ENCODE measurements around the gene PIRT. TPM values are rescaled to one million over a fixed set of nuclear protein-coding genes. Genes with fewer than 3 reads are reported as not detected.

Gene PIRT
- total and polyA plus RNA-seq, 8 donors = under 0.01 to 2.6 (median 0.31) TPM; not detected in 4

DNA sequence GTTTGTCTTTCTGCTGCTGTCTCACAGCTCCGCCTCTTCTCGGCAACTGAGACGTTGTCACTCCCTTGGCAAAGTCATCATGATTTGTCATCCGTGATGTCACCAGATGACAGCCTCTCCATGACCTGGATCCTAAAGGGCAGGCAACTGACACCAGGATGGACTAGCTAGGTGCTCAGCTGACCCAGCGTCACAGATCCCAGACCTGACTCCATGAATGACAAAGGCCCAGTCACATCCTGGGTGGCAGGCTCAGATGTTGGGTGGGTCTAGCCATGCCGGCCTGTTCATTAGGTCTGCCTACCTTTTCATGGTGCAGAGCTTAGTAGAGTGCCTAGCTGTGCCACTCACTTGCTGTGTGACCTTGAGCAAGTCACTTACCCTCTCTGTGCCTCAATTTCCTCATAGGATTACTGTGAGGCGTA lies 30.2 kb downstream of the PIRT start:
- TF ChIP-seq EP300 (IDR thresholded peaks at IDR 0.05) = no peak
- TF ChIP-seq, protein P1, sequence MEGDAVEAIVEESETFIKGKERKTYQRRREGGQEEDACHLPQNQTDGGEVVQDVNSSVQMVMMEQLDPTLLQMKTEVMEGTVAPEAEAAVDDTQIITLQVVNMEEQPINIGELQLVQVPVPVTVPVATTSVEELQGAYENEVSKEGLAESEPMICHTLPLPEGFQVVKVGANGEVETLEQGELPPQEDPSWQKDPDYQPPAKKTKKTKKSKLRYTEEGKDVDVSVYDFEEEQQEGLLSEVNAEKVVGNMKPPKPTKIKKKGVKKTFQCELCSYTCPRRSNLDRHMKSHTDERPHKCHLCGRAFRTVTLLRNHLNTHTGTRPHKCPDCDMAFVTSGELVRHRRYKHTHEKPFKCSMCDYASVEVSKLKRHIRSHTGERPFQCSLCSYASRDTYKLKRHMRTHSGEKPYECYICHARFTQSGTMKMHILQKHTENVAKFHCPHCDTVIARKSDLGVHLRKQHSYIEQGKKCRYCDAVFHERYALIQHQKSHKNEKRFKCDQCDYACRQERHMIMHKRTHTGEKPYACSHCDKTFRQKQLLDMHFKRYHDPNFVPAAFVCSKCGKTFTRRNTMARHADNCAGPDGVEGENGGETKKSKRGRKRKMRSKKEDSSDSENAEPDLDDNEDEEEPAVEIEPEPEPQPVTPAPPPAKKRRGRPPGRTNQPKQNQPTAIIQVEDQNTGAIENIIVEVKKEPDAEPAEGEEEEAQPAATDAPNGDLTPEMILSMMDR (IDR thresholded peaks at IDR 0.05) = no peak
- no peak for TF ChIP-seq POLR2AphosphoS5 (IDR thresholded peaks at IDR 0.05)
- TF ChIP-seq POLR2A (IDR thresholded peaks at IDR 0.05) = no peak
- Histone ChIP-seq H3K9me3 (no peaks in the 10 kb centered on the region), H3K27me3 (no peaks in the 10 kb centered on the region), H3K36me3 (no peaks in the 10 kb centered on the region), H3K27ac (no peak overlapping the region), H3K4me1 (peaks cover 9 to 20% (median 14%) of the 10 kb centered on the region in 4 donors), H3K4me3 (no peak overlapping the region)
- WGBS, 5 donors = 76 to 91% (median 85%) methylated on average over 5 to 7 of the region's 7 CpGs
- DNase-seq = no peak
- intact Hi-C loops (cut with DNase I; ENCODE audit: low total_unique reads) = no loop called here

DNA sequence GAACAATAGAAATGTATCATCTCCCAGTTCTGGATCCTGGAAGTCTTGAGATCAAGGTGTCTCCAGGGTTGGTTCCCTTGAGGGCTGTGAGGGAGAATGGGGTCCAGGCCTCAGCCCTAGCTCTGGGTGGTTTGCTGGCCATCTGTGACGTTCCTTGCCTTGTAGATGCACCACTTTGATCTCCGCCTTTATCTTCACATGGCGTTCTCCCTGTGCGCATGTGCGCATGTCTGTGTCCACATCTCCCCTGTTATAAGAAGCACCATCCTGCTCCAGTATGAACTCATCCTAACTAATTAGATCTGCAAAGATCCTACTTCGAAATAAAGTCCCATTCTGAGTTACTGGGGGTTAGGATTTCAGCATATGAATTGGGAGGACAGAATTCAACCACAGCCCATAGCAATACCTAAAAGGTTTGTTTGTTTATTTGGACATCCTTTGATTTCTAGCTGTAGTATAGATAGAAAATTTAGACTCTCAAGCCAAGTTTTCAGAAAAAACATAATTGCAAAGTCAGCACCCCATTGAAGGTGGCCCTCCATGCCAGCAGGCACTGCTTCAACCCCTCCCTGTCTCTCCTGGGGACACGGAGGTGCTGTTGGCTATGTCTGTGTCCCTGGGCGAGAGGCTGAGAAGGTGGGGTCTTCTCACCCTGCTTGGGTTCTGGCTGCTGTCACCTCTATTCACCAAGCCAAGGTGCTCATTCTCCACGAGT lies 31.2 kb downstream of the PIRT start:
- Histone ChIP-seq H3K4me1 (peaks cover 8 to 15% (median 13%) of the 10 kb centered on the region in 4 donors), H3K4me3 (no peak overlapping the region), H3K9me3 (no peaks in the 10 kb centered on the region), H3K36me3 (no peaks in the 10 kb centered on the region), H3K27me3 (no peaks in the 10 kb centered on the region), H3K27ac (peak overlapping the region in 4 of 5 donors; percentile 52 to 96 (median 86))
- 76 to 81% (median 78%) methylated on average over 9 of the region's 9 CpGs for WGBS, 5 donors
- TF ChIP-seq POLR2A (IDR thresholded peaks at IDR 0.05) (no peak), EP300 (IDR thresholded peaks at IDR 0.05) (no peak), POLR2AphosphoS5 (IDR thresholded peaks at IDR 0.05) (no peak)
- TF ChIP-seq, protein P1 (IDR thresholded peaks at IDR 0.05) = no peak
- intact Hi-C loops (cut with DNase I; ENCODE audit: low total_unique reads) = no loop called here
- no peak for DNase-seq

DNA sequence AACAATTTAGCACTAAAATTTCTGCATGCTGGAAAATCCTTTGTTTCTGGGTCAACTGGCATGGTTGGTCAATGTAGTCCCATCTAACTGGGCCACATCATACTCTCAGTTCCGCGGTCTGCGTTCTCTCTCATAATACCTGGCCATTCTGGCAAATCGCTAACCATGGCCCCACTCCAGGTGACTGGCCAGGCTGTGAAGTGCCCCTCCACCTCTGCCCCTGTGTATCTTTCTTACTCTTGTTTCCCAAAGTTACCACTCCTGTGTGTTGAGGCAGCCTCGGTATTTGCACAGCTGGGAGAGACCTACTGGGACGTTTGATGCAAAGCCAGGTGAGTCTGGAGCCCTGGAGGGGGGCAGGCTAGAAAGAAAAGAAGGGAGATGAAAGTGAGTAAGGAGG lies 32.0 kb downstream of the PIRT start:
- no peak overlapping the region for H3K4me3 ChIP-seq
- H3K27me3 ChIP-seq = no peaks in the 10 kb centered on the region
- TF ChIP-seq POLR2AphosphoS5 (IDR thresholded peaks at IDR 0.05) (peak in 2 of 3 donors; percentile 24 to 55), EP300 (IDR thresholded peaks at IDR 0.05) (no peak)
- WGBS, 5 donors = 35 to 80% (median 58%) methylated on average over 6 of the region's 6 CpGs
- intact Hi-C loops (cut with DNase I; ENCODE audit: low total_unique reads) = no loop called here
- DNase-seq = peak; percentile 31 to 96
- H3K9me3 ChIP-seq = no peaks in the 10 kb centered on the region
- H3K27ac ChIP-seq = peak overlapping the region; percentile 9 to 96 (median 86)
- peaks cover 8 to 17% (median 15%) of the 10 kb centered on the region in 4 donors for H3K4me1 ChIP-seq
- H3K36me3 ChIP-seq = no peaks in the 10 kb centered on the region

DNA sequence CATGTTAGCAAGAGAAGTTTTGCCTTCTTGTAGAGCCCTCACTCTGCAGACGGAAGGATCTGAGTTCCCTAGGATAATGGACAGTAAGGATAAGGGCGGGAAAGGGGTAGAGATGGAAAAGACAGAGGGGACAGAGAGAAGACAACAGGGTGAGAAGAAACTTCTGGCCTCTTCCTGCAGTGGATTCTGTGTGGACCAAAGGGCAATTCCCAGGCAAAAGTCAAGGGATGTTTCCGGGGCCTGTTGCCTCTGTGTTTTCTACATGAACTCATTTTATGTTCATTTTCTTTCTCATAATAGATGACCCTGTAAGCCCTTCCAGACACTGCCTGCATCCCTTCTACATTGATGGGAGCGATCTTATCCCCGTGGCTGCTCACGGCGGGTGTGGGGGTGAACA lies 33.3 kb downstream of the PIRT start:
- Histone ChIP-seq H3K4me3 (peak overlapping the region in 2 of 4 donors; percentile 39 to 46), H3K27ac (peak overlapping the region; percentile 86 to 96 (median 89)), H3K4me1 (peaks cover 8 to 19% (median 16%) of the 10 kb centered on the region in 4 donors), H3K27me3 (no peaks in the 10 kb centered on the region), H3K36me3 (no peaks in the 10 kb centered on the region), H3K9me3 (no peaks in the 10 kb centered on the region)
- intact Hi-C loops (cut with DNase I; ENCODE audit: low total_unique reads) = no loop called here
- TF ChIP-seq POLR2AphosphoS5 (IDR thresholded peaks at IDR 0.05) (no peak), POLR2A (IDR thresholded peaks at IDR 0.05) (no peak), EP300 (IDR thresholded peaks at IDR 0.05) (no peak)
- TF ChIP-seq, protein P1 (IDR thresholded peaks at IDR 0.05) = no peak
- 54 to 75% (median 65%) methylated on average over 7 of the region's 7 CpGs for WGBS, 5 donors
- DNase-seq = no peak
